ENCODE data around the gene TUBA8.
"Not testable (repeated sequence)": the region's sequence is repeated elsewhere in the genome, so short reads cannot be mapped to it uniquely, and the experiment has no call there.

The TUBA8 gene

DNA sequence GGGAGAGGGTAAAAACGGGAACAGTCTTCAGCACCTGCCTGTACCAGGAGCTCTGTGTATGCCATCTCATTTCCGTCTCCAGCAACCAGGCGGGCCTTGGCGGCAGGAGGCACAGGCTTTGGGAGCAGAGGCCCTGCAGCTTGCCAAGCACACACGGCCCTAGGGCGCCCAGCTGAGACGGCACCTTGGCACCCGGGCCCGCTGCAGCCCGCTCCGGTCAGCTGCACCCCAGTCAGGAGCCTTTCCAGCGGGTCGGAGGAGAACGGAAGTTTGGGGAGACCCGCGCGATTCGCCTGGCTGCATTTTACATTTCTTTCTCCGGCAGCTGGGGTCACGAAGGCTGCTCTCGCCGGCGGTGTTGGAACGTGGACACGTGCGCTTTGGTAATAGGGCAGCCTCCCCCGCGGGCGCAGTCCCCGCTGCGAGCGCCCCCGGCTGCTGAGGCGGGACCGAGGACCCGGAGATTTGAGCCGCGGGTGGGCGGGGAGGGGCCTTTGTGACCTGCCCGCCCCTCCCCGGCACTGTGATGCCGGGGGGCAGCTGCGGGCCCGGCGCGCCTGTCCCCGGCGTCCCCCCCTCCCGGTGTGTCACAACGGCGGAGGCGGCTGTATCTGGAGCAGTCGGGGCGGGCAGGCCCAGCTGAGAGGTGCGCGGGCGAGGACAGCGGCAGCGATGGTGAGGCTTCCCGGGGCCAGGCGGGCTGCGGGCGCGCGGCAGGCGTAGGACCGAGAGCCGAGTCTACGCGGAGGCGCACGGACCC is at the start of gene TUBA8:
Gene TUBA8, plus strand, starts transcription at position 616 of the 760 bp plus-strand sequence. Its CDS starts 57 bp downstream, at position 673.
- DNase-seq (ENCODE audit: low read depth in 1 of 2, low spot score in 1 of 2): no peak

DNA sequence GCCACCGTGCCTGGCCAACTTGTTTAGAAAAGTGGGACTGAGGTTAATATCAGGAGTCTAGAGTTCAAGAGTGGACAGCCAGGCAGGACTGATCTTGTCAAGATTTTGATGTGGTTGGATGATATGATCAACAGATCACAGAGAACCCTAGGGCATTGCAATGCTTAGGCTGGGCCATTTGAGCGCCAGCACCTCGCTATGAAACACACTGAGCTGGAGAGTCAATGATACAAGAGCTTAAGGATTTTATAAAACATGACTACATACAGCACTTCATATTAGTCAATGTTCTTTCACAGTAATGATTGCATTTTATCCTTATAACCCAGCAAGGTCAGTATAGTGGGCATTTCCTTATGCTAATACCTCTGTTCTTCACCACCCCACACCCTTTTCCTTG is 48.2 kb upstream of the TUBA8 start:
- no peak for DNase-seq (ENCODE audit: low read depth in 1 of 2, low spot score in 1 of 2)

DNA sequence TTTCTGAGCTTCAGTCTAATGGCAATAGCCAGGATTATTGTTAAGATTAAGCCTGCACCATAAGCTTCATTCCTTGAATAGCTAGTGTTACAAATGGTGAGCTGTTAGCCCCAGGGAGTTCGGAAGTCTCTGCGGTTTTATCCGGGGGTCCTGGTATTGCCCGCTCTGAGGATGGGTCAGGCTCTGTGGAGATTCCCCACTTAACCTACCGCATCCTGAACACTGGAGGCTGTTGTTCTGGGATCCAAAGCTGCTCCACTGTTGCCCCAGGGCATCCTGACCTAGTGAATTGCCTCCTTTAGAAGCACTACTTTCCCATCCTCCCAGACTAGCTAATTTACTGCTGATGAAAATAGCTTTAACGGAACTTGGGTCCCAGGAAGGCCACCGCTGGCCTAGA is 47.3 kb upstream of the TUBA8 start:
- DNase-seq (ENCODE audit: low read depth in 1 of 2, low spot score in 1 of 2): no peak

DNA sequence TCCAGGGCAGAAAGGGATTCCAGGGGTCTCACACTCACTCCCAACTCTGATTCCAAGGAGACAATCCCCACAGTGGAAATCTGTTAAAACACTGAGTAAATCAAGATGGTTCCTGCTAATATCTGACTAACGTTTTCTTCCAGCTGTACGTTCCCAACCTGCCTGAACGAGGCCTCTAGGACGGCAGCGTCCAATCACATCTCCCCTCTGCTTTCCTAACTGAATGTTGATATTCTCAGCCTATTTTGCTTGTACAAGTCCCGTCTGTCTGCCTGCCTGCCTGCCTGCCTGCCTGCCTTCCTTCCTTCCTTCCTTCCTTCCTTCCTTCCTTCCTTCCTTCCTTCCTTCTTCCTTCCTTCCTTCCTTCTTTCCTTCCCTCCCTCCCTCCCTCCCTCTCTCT is 46.9 kb upstream of the TUBA8 start:
- not testable (repeated sequence) for DNase-seq (ENCODE audit: low read depth in 1 of 2, low spot score in 1 of 2)

DNA sequence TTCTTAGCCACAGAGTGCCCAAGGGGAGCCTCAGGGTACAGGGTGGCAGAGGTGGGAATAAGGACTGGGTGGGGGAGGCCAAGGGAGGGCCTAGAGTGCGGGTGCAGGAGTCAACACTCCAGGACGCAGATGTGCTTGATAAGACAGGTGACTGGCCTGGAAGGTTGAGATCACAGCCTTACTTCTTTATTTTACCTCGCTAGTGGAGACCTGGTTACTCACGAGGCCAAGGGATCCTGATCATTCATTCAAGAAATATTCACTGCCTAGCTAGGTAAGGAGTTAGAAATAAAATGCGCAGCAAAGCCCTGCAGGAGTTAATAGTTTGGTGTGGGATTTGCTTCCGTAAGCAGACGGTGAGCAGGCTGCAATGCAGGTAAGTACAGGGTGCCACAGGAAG is 46.0 kb upstream of the TUBA8 start:
- no peak for DNase-seq (ENCODE audit: low read depth in 1 of 2, low spot score in 1 of 2)

DNA sequence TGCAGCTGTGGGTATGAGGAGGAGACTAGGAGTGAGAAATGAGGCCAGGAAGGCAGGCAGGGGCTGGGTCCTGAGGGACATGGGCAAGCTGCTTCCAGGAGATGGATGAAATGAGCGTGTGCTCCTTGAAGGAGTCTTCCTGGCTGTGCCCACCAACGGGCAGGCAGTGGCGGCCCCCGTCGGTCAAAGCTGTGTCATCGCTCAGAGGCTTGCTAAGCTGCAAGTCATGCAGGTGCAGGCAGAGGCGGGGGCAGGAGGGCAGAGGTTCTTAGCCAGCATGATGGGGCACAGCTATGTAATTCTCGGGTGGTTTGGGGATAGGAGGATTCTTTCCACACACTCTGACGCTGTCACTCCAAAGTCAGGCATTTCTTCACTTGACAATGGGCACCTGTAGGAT is 45.4 kb upstream of the TUBA8 start:
- no peak for DNase-seq (ENCODE audit: low read depth in 1 of 2, low spot score in 1 of 2)

DNA sequence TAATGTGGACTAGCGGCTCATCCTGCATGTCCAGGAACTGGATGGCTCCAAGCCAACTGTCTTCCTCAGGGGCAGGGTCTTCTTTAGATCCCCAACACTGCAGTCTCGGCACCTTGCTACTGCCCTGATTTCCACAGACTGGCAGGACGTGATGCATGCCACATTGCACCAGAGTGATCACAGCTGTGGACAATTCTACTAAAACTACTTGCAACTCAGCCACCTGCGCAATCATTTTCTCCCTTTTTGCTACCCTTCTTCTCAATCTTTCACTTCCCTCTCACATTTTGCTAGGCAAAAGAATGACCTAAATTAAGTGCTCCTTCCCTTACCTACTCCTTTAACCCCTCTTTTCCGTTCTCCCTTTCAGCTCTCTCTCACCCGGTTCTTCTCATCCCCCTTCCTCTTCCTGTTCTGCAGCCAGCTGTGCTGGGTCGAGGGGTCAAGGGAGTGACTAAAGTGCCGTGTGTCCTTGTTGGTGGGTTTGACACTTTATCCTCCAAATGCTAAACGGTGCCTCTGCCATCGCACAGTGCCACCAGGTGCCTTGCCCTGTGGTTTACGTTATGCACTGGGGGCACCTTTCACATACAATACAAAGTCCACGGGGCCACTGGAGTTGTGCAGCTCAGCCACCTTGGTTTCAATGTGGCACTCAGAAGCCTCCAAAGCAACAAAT is 44.3 kb upstream of the TUBA8 start:
- no peak for DNase-seq (ENCODE audit: low read depth in 1 of 2, low spot score in 1 of 2)

DNA sequence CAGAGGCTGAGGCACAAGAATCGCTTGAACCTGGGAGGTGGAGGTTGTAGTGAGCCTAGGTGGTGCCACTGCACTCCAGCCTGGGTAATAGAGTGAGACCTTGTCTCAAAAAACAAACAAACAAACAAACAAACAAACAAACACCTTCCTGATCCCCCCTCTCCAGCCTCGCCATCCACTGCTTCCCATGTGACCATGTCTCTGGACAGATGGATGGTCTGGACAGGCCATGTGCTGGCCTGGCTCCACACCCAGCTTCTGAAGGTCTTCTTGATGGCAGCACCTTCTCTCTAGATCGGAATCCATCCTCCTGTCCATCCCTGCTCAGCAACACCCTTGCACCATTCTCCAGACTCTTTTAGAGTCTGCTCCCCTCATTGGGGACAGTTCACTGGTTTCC is 43.5 kb upstream of the TUBA8 start:
- no peak for DNase-seq (ENCODE audit: low read depth in 1 of 2, low spot score in 1 of 2)

DNA sequence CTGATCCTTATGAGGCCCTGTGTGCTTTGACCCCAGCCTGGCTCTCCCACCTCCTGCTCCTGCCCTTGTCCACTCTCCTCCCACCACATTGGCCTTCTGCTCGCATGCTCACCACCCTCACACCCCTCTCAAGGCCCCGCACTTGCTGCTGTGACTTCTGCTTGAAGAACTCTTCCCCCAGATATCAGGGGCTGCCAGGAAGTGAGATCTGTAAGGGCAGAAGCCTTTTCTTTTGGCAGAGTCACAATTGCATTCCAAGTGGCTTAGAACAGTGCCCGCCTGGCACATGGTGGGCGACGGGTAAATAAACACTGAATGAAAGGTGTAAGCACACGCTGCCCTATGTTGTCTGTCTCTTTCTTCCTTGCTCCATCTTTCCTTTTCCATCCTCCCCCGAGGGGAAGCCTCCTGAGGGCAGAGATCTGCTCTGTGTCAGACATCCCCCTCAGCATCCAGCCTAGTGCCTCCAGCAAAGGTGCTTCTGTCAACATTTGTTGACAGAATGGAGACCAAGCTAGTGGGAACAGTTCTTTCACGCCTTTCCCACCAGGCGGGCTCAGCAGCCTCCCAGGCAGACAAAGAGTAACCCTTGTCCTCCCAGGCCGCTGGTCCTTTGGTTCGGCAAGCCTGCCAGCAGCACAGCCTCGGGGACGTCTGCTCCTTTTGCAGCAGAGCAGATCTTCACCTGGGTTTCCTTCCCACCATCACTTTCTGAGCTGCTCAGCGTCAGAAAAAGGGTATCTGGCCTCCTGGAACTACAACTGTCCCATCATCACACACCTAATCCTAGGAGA is 42.9 kb upstream of the TUBA8 start:
- DNase-seq (ENCODE audit: low read depth in 1 of 2, low spot score in 1 of 2): no peak

DNA sequence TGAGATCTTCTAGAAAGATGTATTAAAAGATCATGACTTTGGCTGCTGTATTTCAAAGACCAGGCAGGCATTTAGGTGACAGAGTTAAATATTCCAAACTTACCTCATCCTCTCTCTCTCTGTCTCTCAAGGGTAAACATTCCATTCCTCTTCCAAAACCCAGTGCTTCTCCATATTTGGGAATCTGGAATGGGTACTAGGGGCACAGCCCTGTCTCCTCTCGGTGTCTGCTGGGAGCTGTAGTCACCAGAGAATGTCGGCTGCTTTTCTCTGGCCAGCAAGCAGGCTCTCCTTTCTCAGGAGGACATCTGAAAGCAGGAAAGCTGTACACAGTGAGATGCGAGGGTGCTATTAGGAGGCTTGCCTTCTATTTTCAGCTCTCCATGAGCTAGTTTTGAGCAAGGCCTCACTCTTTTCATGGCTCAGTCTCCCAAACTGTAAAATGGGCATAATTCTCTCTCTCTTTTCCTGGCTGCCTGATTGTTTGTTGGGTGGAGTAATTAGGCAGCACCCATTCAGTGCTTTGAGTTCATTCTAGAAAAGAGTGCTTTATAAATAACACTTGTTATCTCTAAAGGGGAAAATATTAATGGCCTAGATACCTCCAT is 42.1 kb upstream of the TUBA8 start:
- no peak for DNase-seq (ENCODE audit: low read depth in 1 of 2, low spot score in 1 of 2)

DNA sequence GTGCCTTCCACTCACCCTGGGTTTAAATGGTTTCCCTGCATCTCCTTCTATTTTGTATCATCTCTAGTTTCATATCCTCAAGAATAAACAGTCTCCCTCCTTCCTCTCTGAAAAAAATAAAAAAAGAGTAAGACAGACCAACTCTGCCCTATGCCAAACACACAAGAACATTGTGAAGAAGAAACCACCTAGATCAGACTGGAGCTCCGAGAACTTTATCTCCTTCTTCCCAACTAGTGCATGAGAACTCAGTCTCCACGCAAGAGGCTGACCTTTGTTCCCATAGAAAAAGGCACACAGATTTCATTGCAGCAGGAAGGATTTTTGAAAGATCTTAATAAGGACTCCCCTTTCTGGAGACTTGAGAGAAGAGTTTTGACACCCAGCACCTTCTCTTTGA is 41.6 kb upstream of the TUBA8 start:
- DNase-seq (ENCODE audit: low read depth in 1 of 2, low spot score in 1 of 2): no peak

DNA sequence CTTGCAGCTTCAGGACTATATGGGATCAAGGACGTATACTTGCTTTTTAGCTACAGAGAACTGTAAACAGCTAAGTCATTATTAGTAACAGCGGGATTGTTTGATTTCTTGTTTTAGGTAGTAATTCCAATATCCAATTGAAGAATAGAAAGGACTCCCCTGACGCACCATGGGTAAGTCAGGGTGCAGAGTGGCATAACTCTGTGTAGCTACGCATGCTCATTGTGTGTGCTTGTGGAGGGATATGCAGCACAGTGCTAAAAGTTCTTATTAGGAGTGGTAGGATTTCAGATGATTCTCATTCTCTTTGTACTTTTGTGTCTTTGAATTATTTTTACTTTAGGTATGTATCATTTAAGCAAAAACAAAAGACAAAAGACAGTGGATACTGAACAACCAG is 40.6 kb upstream of the TUBA8 start:
- no peak for DNase-seq (ENCODE audit: low read depth in 1 of 2, low spot score in 1 of 2)

DNA sequence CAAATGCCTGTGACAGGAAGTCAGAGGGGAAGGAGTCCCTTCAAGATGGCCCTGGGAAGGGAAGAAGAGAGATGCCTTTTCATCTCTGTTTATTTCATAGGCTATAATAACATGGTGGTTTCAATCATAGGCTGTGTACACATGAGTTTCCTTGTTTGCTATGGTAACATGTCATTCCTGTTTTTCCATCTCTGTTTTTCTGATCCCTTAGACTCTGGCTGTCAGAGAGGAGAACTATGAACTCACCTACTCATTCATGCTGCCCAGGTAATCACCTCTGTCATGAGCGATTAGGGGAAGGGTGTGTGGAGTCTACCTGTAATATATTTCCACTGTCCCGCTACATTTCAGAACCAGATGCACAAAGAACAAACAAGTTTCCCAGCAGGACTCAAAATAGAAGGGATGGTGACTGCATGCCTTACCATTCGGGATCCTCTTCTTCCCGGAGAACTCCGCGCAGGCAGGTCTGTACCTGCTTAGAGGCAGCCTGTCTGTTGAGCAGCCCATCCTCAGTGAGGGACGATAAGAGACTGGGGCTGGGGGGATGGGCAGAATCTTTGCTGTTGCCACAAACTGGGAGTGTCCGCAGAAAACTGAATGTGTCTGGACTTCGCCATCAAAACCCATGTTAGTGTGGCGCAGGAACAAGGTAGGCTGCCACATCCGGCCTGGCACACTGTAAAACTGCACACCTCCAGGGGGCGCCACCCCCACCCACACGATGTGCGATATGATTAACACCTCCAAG is 39.9 kb upstream of the TUBA8 start:
- no peak for DNase-seq (ENCODE audit: low read depth in 1 of 2, low spot score in 1 of 2)

DNA sequence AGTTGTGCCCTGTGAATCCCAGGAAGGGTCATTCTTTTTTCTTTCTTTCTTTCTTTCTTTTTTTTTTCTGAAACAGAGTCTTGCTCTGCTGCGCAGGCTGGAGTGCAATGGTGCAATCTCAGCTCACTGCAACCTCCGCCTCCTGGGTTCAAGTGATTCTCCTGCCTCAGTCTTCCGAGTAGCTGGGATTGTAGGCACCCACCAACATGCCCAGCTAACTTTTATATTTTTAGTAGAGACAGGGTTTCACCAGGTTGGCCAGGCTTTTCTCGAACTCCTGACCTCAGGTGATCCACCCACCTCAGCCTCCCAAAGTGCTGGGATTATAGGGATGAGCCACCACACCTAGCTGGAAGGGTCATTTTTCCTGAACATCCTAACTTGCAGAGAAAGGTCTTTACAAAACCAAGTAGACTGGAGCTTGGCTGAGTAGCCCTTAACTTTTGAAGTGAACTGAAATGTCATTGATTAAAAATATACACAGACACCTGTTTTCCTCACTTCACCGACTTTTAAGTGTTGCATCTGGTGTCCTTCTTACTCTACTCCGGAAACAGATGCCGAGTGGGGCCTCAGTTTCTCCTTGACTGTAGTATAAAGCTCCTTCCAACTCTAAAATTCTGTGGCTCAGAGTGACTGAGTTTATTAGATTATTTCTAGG is 39.2 kb upstream of the TUBA8 start:
- not testable (repeated sequence) for DNase-seq (ENCODE audit: low read depth in 1 of 2, low spot score in 1 of 2)

DNA sequence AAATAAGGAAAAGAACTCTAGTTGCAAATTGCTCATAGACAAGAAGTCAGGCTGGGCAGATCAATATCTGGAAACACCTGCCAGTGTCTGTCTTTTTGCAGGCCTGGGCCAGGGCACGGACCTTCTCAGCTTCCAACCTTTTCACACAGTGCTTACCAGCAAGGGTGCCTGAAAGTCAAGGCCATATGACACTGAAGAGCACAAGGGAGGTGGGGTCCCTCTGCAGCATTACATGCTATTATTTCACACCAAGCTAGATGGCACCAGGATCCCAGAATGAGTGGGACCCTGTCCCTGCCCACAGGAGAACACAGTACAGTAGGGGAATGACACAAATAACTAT is 38.7 kb upstream of the TUBA8 start:
- no peak for DNase-seq (ENCODE audit: low read depth in 1 of 2, low spot score in 1 of 2)

DNA sequence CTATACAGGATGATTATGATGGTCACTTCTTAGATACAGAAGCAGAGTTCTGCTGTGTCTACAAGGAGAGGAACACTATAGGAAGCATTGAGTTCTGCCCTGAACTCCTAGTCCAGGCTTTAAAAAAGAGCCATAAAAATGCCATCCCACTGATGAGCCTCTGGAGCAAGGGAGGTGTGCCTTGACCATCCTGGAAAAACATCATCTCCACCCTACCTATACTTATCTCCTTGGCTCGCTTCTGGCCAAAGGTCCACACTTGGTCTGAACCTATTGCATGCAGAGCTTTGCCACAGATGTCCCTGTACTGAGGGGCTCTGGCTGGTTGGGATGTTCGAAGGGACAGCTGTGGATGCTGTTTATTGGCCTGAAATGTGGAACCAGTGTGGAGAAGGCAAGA is 37.1 kb upstream of the TUBA8 start:
- DNase-seq (ENCODE audit: low read depth in 1 of 2, low spot score in 1 of 2): no peak

DNA sequence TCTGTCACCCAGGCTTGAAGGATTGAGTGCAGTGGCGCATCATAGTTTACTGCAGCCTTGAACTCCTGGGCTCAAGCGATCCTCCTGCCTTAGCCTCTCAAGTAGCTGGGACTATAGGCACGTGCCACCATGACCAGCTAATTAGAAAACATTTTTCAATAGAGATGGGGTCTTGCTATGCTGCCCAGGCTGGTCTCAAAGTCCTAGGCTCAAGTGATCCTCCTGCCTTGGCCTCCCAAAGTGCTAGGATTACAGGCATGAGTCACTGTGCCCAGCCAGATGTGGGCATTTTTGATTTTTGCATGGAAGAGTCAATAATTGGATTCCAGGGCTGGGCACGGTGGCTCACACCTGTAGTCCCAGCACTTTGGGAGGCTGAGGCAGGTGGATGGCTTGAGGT is 36.7 kb upstream of the TUBA8 start:
- not testable (repeated sequence) for DNase-seq (ENCODE audit: low read depth in 1 of 2, low spot score in 1 of 2)

DNA sequence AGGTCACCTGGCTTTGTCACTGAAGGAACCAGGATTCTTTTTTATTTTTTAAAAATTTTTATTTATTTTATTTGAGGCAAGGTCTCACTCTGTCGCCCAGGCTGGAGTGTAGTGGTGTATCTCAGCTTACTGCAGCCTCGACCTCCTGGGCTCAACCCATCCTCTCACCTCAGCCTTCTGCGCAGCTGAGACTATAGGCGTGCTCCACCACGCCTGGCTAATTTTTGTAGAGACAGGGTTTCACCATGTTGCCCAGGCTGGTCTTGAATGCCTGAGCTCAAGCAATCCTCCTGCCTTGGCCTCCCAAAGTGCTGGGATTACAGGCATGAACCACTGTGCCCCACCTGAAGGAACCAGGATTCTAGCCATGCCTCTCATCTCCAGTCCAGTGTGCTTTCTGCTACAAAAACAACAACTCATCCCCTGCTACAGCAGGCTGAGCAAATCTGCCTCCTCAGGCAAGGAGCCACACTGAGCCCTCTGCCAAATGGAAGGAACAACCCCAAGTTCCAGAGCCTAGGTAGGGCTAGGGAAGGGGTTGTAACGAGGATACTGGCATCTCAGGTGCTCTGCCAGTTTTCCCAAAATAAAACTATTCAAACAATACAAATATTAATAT is 35.4 kb upstream of the TUBA8 start:
- DNase-seq (ENCODE audit: low read depth in 1 of 2, low spot score in 1 of 2): no peak

DNA sequence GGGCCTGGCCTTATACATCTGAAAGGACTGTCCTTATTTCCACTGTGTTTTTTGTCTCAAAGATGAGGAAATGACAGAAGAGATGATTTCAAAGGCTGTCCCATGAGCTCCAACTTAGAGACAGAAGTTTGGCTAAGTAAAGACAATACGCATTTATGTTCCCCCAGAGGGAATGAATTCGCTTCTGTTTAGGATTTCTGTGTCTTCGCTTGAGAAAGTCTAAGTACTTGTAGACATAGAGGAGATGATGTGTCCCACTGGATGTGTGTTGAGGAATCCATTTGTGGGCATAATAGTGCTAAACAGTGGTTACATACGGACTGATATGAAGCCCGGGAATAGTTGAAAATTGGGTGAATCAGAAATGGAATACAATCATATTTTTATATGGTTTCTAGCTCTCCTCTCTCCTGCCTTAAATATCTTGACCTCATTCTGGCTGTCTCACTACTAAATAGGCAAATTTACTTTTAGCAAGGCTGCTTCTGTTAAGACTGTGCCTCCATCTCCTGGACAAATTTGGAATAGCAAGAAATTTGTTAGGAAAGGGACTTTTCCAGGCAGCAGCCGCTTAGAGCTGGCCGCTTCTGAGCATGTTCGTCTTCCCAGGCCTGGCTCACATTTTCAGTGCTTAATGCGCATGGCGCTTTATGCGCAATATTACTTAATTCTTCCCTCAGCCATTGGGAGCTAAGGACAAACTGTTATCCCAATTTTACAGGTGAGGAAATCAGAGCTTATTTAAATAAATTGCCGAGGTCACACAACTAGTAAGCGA is 34.7 kb upstream of the TUBA8 start:
- DNase-seq (ENCODE audit: low read depth in 1 of 2, low spot score in 1 of 2): no peak

All from activated T-helper 1 cell treated with anti-CD3 and anti-CD28 coated beads, Interleukin-2, amount 50 U/mL, for 16 hours (primary cell).